Activated T-helper 17 cell treated with anti-CD3 and anti-CD28 coated beads, Interleukin-2, amount 50 U/mL, for 72 hours (primary cell): ENCODE measurements around the gene PLXNB3. TPM values are rescaled to one million over a fixed set of nuclear protein-coding genes. Genes with fewer than 3 reads are reported as not detected.

ENCODE experiments used
- total RNA-seq, 2 donors: library from RNA; stranded (reverse); gene quantifications; one replicate each; pipeline ENCODE4 v1.2.3, GENCODE V29; 2022

The PLXNB3 gene
- total RNA-seq, 2 donors from 2014 or later = 0.45 to 7.9 TPM

Other genes starting within 250 kb of the PLXNB3 start
- gene ATP2B3, start 246.6 kb upstream of the PLXNB3 start, total RNA-seq = not detected
- gene CCNQ, start 165.1 kb upstream of the PLXNB3 start, total RNA-seq = 10 to 100 TPM in 1 of 2 donors, 1 to 10 TPM in 1; 9.1 to 26.4 TPM
- under 1 TPM in 1 of 2 donors, not detected in 1; 0.13 TPM for gene DUSP9, start 117.0 kb upstream of the PLXNB3 start, total RNA-seq
- 10 to 100 TPM in 1 of 2 donors, 1 to 10 TPM in 1; 1.6 to 16.7 TPM for gene PNCK, start 90.4 kb upstream of the PLXNB3 start, total RNA-seq
- gene SLC6A8, start 76.3 kb upstream of the PLXNB3 start, total RNA-seq = 10 to 100 TPM in 1 of 2 donors, 1 to 10 TPM in 1; 1.1 to 26.1 TPM
- 100 to 1,000 TPM; 115 to 170 TPM for gene BCAP31, start 39.9 kb upstream of the PLXNB3 start, total RNA-seq
- gene ABCD1, start 39.4 kb upstream of the PLXNB3 start, total RNA-seq = 1 to 10 TPM; 6.7 to 9.4 TPM
- gene SRPK3, start 16.8 kb downstream of the PLXNB3 start, total RNA-seq = not detected
- 10 to 100 TPM; 62.0 to 82.2 TPM for gene IDH3G, start 30.1 kb downstream of the PLXNB3 start, total RNA-seq
- 100 to 1,000 TPM; 150 to 152 TPM for gene SSR4, start 30.4 kb downstream of the PLXNB3 start, total RNA-seq
- gene PDZD4, start 66.3 kb downstream of the PLXNB3 start, total RNA-seq = 1 to 10 TPM; 1.3 to 8.0 TPM
- gene L1CAM, start 121.9 kb downstream of the PLXNB3 start, total RNA-seq = 1 to 10 TPM; 2.3 to 2.4 TPM
- under 1 TPM in 1 of 2 donors, not detected in 1; 0.32 TPM for gene AVPR2, start 140.4 kb downstream of the PLXNB3 start, total RNA-seq
- gene ARHGAP4, start 162.0 kb downstream of the PLXNB3 start, total RNA-seq = 100 to 1,000 TPM; 105 to 147 TPM
- 100 to 1,000 TPM in 1 of 2 donors, 10 to 100 TPM in 1; 74.7 to 146 TPM for gene NAA10, start 170.8 kb downstream of the PLXNB3 start, total RNA-seq
- 1 to 10 TPM; 4.7 to 4.9 TPM for gene RENBP, start 180.4 kb downstream of the PLXNB3 start, total RNA-seq
- gene HCFC1, start 207.6 kb downstream of the PLXNB3 start, total RNA-seq = 100 to 1,000 TPM in 1 of 2 donors, 10 to 100 TPM in 1; 85.5 to 134 TPM
- 1 to 10 TPM; 7.1 to 7.8 TPM for gene TMEM187, start 208.5 kb downstream of the PLXNB3 start, total RNA-seq